PC-9 (cell line): ENCODE data around the gene ARHGAP45. TPM values are rescaled to one million over a fixed set of nuclear protein-coding genes. Genes with fewer than 3 reads are reported as not detected.

Experiments
- BruUV-seq: library from RNA; stranded (reverse); fragments of 400-500 nt; replicated peaks from 2 replicates; lab custom pipeline; 2021; lab: Mats Ljungman, UMichigan
- CTCF ChIA-PET: fragments of 300-600 bp; sonication (Branson Sonifier 250); formaldehyde crosslinking; loops from one replicate; lab custom pipeline; 2022; ENCODE audit warnings: antibody characterized with exemption; lab: Charles Lee
- POLR2A ChIA-PET: fragments of 300-600 bp; sonication (Branson Sonifier 250); formaldehyde crosslinking; loops from one replicate; lab custom pipeline; 2022; ENCODE audit warnings: antibody characterized with exemption; ENCODE audit not compliant: unreplicated experiment; lab: Charles Lee
- DNase-seq, 2 experiments: peaks; one replicate each; pipeline versions ENCODE4 v3.0.0 to v3.0.0-alpha.2; 2015 to 2022; ENCODE audit warnings: mixed read lengths in 1 of 2
- H2AFZ ChIP-seq: fragments of 200-600 bp; sonication (generic); 2 replicates; pipeline ENCODE4 v1.8.1; 2017; ENCODE audit warnings: antibody characterized with exemption
- H3F3A ChIP-seq: fragments of 200-600 bp; sonication (generic); 2 replicates; pipeline ENCODE4 v1.8.1; 2017; ENCODE audit warnings: antibody characterized with exemption, mild to moderate bottlenecking, low read depth; ENCODE audit not compliant: insufficient read depth
- H3K27ac ChIP-seq: fragments of 200-600 bp; sonication (generic); 2 replicates; pipeline ENCODE4 v1.6.1; 2016; ENCODE audit warnings: mixed run types
- H3K27me3 ChIP-seq: fragments of 200-600 bp; sonication (generic); 2 replicates; pipeline ENCODE4 v1.6.1; 2016; ENCODE audit warnings: low read depth, mixed run types; ENCODE audit not compliant: insufficient read depth
- H3K36me3 ChIP-seq: fragments of 200-600 bp; sonication (generic); 2 replicates; pipeline ENCODE4 v1.6.1; 2016; ENCODE audit warnings: low read depth, mixed run types
- H3K4me1 ChIP-seq: fragments of 200-600 bp; sonication (generic); replicated peaks from 2 replicates; pipeline ENCODE4 v1.6.1; 2016; ENCODE audit warnings: mixed run types; ENCODE audit not compliant: insufficient read depth
- H3K4me2 ChIP-seq: fragments of 200-600 bp; sonication (generic); 2 replicates; pipeline ENCODE4 v1.6.1; 2017; ENCODE audit warnings: mixed run types
- H3K4me3 ChIP-seq: fragments of 200-600 bp; sonication (generic); 2 replicates; pipeline ENCODE4 v1.6.1; 2016; ENCODE audit warnings: mixed run types
- H3K79me2 ChIP-seq: fragments of 200-600 bp; sonication (generic); 2 replicates; pipeline ENCODE4 v1.6.1; 2017; ENCODE audit warnings: low read depth, mixed run types
- H3K9me2 ChIP-seq: fragments of 200-600 bp; sonication (generic); 2 replicates; pipeline ENCODE4 v1.8.1; 2017; ENCODE audit warnings: mild to moderate bottlenecking; ENCODE audit not compliant: insufficient read depth
- H3K9me3 ChIP-seq: fragments of 200-600 bp; sonication (generic); 2 replicates; pipeline ENCODE4 v1.8.1; 2016; ENCODE audit warnings: low read depth; ENCODE audit not compliant: insufficient read depth
- H4K20me1 ChIP-seq: fragments of 200-600 bp; sonication (generic); 2 replicates; pipeline ENCODE4 v1.8.1; 2017; ENCODE audit not compliant: insufficient read depth
- EZH2 ChIP-seq: fragments of 200-600 bp; sonication (generic); IDR thresholded peaks from 2 replicates; pipeline ENCODE4 v1.8.0; 2017; ENCODE audit warnings: antibody characterized with exemption, low read depth
- intact Hi-C: fragments of 100-400 bp; cut with micrococcal nuclease; formaldehyde crosslinking; loops from one replicate; pipeline ENCODE4 v1.10.0; 2022; ENCODE audit not compliant: unreplicated experiment
- total RNA-seq: library from RNA; stranded (reverse); gene quantifications from 2 replicates; pipeline ENCODE4 v1.2.3, GENCODE V29; 2021
- TF ChIP-seq, protein P1 (sequence below): fragments of 200-600 bp; sonication (generic); conservative IDR thresholded peaks from 2 replicates; pipeline ENCODE4 v1.6.1; 2017; ENCODE audit warnings: mixed run types, antibody characterized with exemption, mild to moderate bottlenecking, moderate library complexity

The ARHGAP45 gene
- total RNA-seq, 1 experiment from 2014 or later: 20.2 TPM

- Histone ChIP-seq H3K27me3 (no peaks in the 10 kb centered on the region), H3K27ac (no peak overlapping the region), H3F3A (peaks cover 10% of the 10 kb centered on the region; the same call in 1 of the 2 replicates), H3K9me3 (no peaks in the 10 kb centered on the region), H3K9me2 (no peaks in the 10 kb centered on the region), H4K20me1 (no peaks in the 10 kb centered on the region), H2AFZ (no peak overlapping the region), H3K4me1 (no peaks in the 10 kb centered on the region), H3K79me2 (no peaks in the 10 kb centered on the region), H3K36me3 (no peaks in the 10 kb centered on the region), H3K4me3 (no peak overlapping the region), H3K4me2 (no peak overlapping the region)
- ChIA-PET POLR2A (no interaction called here), CTCF (interaction anchor here (0.5 kb wide), 1 partner anchor 13 kb away, joined by 3 read pairs; no protein-coding TSS in a partner anchor)
- TF ChIP-seq, protein P1, sequence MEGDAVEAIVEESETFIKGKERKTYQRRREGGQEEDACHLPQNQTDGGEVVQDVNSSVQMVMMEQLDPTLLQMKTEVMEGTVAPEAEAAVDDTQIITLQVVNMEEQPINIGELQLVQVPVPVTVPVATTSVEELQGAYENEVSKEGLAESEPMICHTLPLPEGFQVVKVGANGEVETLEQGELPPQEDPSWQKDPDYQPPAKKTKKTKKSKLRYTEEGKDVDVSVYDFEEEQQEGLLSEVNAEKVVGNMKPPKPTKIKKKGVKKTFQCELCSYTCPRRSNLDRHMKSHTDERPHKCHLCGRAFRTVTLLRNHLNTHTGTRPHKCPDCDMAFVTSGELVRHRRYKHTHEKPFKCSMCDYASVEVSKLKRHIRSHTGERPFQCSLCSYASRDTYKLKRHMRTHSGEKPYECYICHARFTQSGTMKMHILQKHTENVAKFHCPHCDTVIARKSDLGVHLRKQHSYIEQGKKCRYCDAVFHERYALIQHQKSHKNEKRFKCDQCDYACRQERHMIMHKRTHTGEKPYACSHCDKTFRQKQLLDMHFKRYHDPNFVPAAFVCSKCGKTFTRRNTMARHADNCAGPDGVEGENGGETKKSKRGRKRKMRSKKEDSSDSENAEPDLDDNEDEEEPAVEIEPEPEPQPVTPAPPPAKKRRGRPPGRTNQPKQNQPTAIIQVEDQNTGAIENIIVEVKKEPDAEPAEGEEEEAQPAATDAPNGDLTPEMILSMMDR: no peak
- TF ChIP-seq EZH2: no peak
- intact Hi-C loops: no loop called here
- no TSS peak for BruUV-seq
- no peak for DNase-seq
These were observed 14.6 kb downstream of the ARHGAP45 start for GRCh38 chr19:1081301-1082164.

- 0 out of 2 replicates have a peak overlapping the region, but pooled peaks have one; percentile 39 for H3K27ac ChIP-seq
- no peaks in the 10 kb centered on the region for H3K27me3 ChIP-seq
- peak overlapping the region; percentile 79 for H3K4me2 ChIP-seq
- no peak for TF ChIP-seq EZH2
- TF ChIP-seq, protein P1: no peak
- no peaks in the 10 kb centered on the region for H4K20me1 ChIP-seq
- H3K9me3 ChIP-seq: no peaks in the 10 kb centered on the region
- ChIA-PET POLR2A (interaction anchor here (0.6 kb wide), 1 partner anchor 45 kb away, joined by 3 read pairs; no protein-coding TSS in a partner anchor), CTCF (no interaction called here)
- no peaks in the 10 kb centered on the region for H3K79me2 ChIP-seq
- peaks cover 7% of the 10 kb centered on the region; the same call in 1 of the 2 replicates for H3F3A ChIP-seq
- no peaks in the 10 kb centered on the region for H3K9me2 ChIP-seq
- DNase-seq: peak in 1 of 2 experiments; percentile 67
- H3K36me3 ChIP-seq: no peaks in the 10 kb centered on the region
- peak overlapping the region; percentile 53; the same call in 1 of the 2 replicates for H3K4me3 ChIP-seq
- intact Hi-C loops: no loop called here
- BruUV-seq: no TSS peak
- H2AFZ ChIP-seq: peak overlapping the region; percentile 72; the same call in 1 of the 2 replicates
- H3K4me1 ChIP-seq: no peaks in the 10 kb centered on the region
These were observed 15.4 kb downstream of the ARHGAP45 start for GRCh38 chr19:1082165-1082927.
